Mesodermal cell (in vitro differentiated cells): Measurements from ENCODE around the gene PTPN12.

Experiments
- H3K27ac ChIP-seq: 2 replicates; pipeline ENCODE4 v1.7.0; 2013; ENCODE audit warnings: mild to moderate bottlenecking, low read depth, low read length, moderate library complexity; ENCODE audit not compliant: severe bottlenecking
- H3K36me3 ChIP-seq: 2 replicates; pipeline ENCODE4 v1.7.1; 2013; ENCODE audit warnings: mild to moderate bottlenecking, low read length, moderate library complexity; ENCODE audit not compliant: control insufficient read depth, insufficient read depth
- H3K4me1 ChIP-seq: one replicate; pipeline ENCODE4 v1.7.1; 2013; ENCODE audit warnings: mild to moderate bottlenecking, low read length; ENCODE audit not compliant: insufficient read depth, control insufficient read depth, poor library complexity, severe bottlenecking
- H3K4me3 ChIP-seq: 2 replicates; pipeline ENCODE4 v1.7.0; 2013; ENCODE audit warnings: low read length, control low read depth, mild to moderate bottlenecking; ENCODE audit not compliant: insufficient read depth, poor library complexity, severe bottlenecking; ENCODE audit errors: extremely low read depth
- H3K9me3 ChIP-seq: 2 replicates; pipeline ENCODE4 v1.7.1; 2013; ENCODE audit warnings: mild to moderate bottlenecking, low read length, moderate library complexity; ENCODE audit not compliant: control insufficient read depth
- WGBS, 2 experiments: methylation state at CpG; one replicate each; pipeline ENCODE4 v1.1.5; 2013; ENCODE audit warnings: missing lambda C conversion rate in 2 of 2; ENCODE audit not compliant: insufficient coverage in 2 of 2; 5-methylcytosine and 5-hydroxymethylcytosine counted together

The PTPN12 gene

GRCh38 chr7:77687100-77687746 lies 150.1 kb downstream of the PTPN12 start:
- no CpG with 5 or more reads among the region's 1 CpG for WGBS, 2 experiments
- peaks cover 43% of the 10 kb centered on the region for H3K36me3 ChIP-seq
- no peaks in the 10 kb centered on the region for H3K9me3 ChIP-seq
- no peak overlapping the region for H3K27ac ChIP-seq
- H3K4me1 ChIP-seq = peaks cover 10% of the 10 kb centered on the region
- H3K4me3 ChIP-seq = no peak overlapping the region

DNA sequence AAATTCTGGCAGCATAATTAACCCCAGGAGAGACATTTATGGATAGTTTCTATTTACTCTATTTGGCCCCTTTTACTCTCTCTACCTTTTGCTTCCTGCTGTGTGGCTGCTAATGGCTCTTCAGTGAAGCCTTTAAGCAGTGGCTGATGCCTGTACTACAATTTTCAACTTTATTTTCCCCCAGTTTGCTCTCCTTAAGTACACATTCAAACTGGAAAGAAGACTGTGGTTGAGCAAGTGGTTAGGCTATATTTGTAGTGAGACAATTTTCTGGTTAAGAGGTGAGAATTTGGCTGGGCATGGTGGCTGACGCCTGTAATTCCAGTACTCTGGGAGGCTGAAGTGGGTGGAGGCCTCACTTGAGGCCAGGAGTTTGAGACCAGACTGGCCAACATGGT lies 150.7 kb downstream of the PTPN12 start:
- peaks cover 10% of the 10 kb centered on the region for H3K4me1 ChIP-seq
- H3K27ac ChIP-seq = no peak overlapping the region
- no peak overlapping the region for H3K4me3 ChIP-seq
- H3K9me3 ChIP-seq = no peaks in the 10 kb centered on the region
- peaks cover 38% of the 10 kb centered on the region for H3K36me3 ChIP-seq
- 82 to 100% methylated on average over 1 of the region's 1 CpG for WGBS, 2 experiments
